Measurements from ENCODE around the gene EVA1C.

GRCh38 chr21:32559006-32559610 is 146.6 kb downstream of the EVA1C start:
- TF ChIP-seq, protein P1, sequence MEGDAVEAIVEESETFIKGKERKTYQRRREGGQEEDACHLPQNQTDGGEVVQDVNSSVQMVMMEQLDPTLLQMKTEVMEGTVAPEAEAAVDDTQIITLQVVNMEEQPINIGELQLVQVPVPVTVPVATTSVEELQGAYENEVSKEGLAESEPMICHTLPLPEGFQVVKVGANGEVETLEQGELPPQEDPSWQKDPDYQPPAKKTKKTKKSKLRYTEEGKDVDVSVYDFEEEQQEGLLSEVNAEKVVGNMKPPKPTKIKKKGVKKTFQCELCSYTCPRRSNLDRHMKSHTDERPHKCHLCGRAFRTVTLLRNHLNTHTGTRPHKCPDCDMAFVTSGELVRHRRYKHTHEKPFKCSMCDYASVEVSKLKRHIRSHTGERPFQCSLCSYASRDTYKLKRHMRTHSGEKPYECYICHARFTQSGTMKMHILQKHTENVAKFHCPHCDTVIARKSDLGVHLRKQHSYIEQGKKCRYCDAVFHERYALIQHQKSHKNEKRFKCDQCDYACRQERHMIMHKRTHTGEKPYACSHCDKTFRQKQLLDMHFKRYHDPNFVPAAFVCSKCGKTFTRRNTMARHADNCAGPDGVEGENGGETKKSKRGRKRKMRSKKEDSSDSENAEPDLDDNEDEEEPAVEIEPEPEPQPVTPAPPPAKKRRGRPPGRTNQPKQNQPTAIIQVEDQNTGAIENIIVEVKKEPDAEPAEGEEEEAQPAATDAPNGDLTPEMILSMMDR (IDR thresholded peaks at IDR 0.05 in 2 of 3, conservative IDR thresholded peaks at IDR 0.05 in 1 of 3; ENCODE audit: borderline replicate concordance in 1 of 3, insufficient read depth in 1 of 3, low read depth in 2 of 3, low read length in 2 of 3) = no peak
- TF ChIP-seq POLR2A (IDR thresholded peaks at IDR 0.05; ENCODE audit: borderline replicate concordance, extremely low read depth, insufficient read depth, insufficient read length) = no peak
- TF ChIP-seq, protein P2, sequence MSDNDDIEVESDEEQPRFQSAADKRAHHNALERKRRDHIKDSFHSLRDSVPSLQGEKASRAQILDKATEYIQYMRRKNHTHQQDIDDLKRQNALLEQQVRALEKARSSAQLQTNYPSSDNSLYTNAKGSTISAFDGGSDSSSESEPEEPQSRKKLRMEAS (IDR thresholded peaks at IDR 0.05) = no peak
- TF ChIP-seq POLR2AphosphoS5 (IDR thresholded peaks at IDR 0.05; ENCODE audit: low read depth, low read length) = no peak
- TF ChIP-seq YY1 (IDR thresholded peaks at IDR 0.05; ENCODE audit: extremely low read depth, insufficient replicate concordance, low read depth, low read length) = no peak
- TF ChIP-seq ATF3 (IDR thresholded peaks at IDR 0.05) = no peak
- no peak for TF ChIP-seq REST (IDR thresholded peaks at IDR 0.05; ENCODE audit: low read depth)
- TF ChIP-seq ZNF274 (IDR thresholded peaks at IDR 0.05; ENCODE audit: low read depth, low read length) = no peak
- TF ChIP-seq RAD21 (IDR thresholded peaks at IDR 0.05; ENCODE audit: low read depth) = no peak

All from HCT116 (cell line).